Effector memory CD4-positive, alpha-beta T cell (primary cell): Measurements from ENCODE around the gene DNAL4.

Experiments used
- DNase-seq, 3 donors: peaks; one replicate each; pipeline ENCODE4 v3.0.0-alpha.2; 2020
- H3K27ac ChIP-seq: 2 replicates; pipeline ENCODE4 v1.7.0; 2013; ENCODE audit warnings: mild to moderate bottlenecking, low read length, moderate library complexity; ENCODE audit not compliant: insufficient read depth, poor library complexity, severe bottlenecking
- H3K27me3 ChIP-seq: replicated peaks from 2 replicates; pipeline ENCODE4 v1.7.0; 2013; ENCODE audit warnings: mild to moderate bottlenecking, low read length; ENCODE audit not compliant: insufficient read depth, control insufficient read depth, poor library complexity, severe bottlenecking
- H3K36me3 ChIP-seq: 2 replicates; pipeline ENCODE4 v1.7.0; 2013; ENCODE audit warnings: mild to moderate bottlenecking, low read length, moderate library complexity; ENCODE audit not compliant: control insufficient read depth, insufficient read depth
- H3K4me1 ChIP-seq: 2 replicates; pipeline ENCODE4 v1.7.0; 2013; ENCODE audit warnings: low read length, mild to moderate bottlenecking; ENCODE audit not compliant: control insufficient read depth, insufficient read depth, poor library complexity, severe bottlenecking
- H3K4me3 ChIP-seq: 2 replicates; pipeline ENCODE4 v1.7.0; 2013; ENCODE audit warnings: low read length, low read depth, mild to moderate bottlenecking; ENCODE audit not compliant: insufficient read depth, poor library complexity, severe bottlenecking
- H3K9me3 ChIP-seq: 2 replicates; pipeline ENCODE4 v1.7.0; 2013; ENCODE audit warnings: mild to moderate bottlenecking, low read length, moderate library complexity; ENCODE audit not compliant: control insufficient read depth

The DNAL4 gene

DNA sequence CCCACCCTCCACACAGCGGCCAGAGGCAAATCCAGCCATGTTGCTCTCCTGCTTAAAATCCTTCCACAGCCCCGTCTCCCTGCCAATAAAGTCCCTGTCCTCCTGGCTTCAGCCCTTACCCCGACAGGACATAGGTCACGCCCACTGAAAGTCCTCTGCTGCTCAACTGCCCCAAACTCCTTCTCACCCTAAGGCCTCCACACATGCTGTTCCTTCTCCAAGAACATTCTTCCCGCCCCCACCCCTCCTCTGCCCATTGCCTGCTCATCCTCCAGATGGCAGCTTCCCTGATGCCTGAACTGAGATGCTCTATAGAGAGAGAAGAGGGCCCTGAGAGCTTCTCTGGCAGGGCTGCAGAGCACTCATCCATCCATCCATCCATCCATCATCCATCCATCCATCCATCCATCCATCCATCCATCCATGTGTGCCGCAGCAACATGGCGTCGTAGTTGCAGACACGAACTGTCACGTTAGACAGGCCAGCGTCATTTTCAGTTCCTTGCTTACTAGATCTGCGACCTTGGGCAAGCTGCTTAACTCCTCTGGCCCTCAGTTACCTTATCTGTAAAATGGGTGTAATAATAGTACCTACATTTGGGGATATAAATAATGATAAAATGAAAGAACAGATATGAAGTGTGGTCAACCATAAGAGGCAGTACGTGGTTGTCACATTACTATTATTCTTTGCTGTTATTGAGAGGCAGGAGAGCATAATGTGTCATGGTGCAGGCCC, 40.4 kb upstream of the DNAL4 start:
- Histone ChIP-seq H3K27me3 (no peaks in the 10 kb centered on the region), H3K36me3 (no peaks in the 10 kb centered on the region), H3K4me1 (no peaks in the 10 kb centered on the region), H3K9me3 (no peaks in the 10 kb centered on the region), H3K27ac (no peak overlapping the region), H3K4me3 (no peak overlapping the region)
- no peak for DNase-seq

- DNase-seq = no peak
Observed at GRCh38 chr22:38833061-38833460, 39.1 kb upstream of the DNAL4 start.

DNA sequence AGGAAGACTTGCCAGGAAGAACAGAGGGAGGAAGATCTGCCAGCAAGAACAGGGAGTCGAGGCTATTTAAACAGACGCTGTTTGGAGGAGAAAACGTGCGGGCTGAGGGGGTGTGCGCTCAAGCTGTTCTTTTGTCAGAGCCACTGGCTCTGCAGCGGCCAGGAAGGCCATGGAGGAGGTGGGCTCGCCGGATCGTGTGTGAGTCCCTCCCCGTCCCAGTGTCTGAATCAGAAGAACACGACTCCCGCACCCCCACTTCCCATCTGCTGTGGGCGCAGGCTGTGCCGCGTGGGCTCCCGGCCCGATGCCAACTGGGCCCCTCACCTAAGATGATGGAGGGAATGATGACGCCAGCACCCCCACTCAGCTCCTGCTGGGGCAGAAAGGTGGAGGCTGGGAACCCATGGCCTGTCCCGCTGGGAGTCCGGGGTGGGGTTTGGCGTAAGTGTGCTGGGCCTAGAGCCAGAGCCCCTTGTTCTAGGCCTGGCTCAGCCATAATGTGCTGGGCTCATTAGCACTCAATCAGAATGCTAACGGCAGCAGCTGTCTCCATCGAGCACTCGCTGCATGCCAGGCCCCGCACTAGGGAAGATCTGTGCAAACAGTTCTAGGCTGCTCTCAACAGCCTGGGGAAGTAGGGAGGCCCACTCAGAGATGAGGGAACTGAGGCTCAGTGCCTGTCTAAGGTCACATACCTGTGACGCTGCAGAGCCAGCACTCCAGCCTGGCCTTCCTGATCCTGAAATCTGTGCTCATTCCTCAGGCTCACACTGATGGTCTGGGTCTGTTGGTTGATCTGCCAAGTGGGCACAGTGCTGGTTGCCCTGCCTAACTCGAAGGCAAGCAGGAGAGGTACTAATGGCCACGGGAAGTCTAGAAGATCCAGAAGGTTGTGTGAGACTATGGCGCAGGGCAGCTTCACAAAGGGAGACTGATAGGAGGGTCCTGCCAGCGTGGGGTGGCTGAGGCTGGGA, 38.3 kb upstream of the DNAL4 start:
- no peak overlapping the region for H3K27ac ChIP-seq
- H3K27me3 ChIP-seq = no peaks in the 10 kb centered on the region
- H3K4me1 ChIP-seq = no peaks in the 10 kb centered on the region
- DNase-seq = no peak
- H3K4me3 ChIP-seq = no peak overlapping the region
- no peaks in the 10 kb centered on the region for H3K36me3 ChIP-seq
- no peaks in the 10 kb centered on the region for H3K9me3 ChIP-seq

More at GRCh38 chr22:38833061-38833460, 39.1 kb upstream of the DNAL4 start:
- H3K4me3 ChIP-seq = no peak overlapping the region
- no peak overlapping the region for H3K27ac ChIP-seq
- H3K9me3 ChIP-seq = no peaks in the 10 kb centered on the region
- no peaks in the 10 kb centered on the region for H3K4me1 ChIP-seq
- H3K36me3 ChIP-seq = no peaks in the 10 kb centered on the region
- no peaks in the 10 kb centered on the region for H3K27me3 ChIP-seq

GRCh38 chr22:38831166-38831945, 37.4 kb upstream of the DNAL4 start:
- H3K27ac ChIP-seq = no peak overlapping the region
- H3K36me3 ChIP-seq = no peaks in the 10 kb centered on the region
- H3K4me1 ChIP-seq = no peaks in the 10 kb centered on the region
- no peak overlapping the region for H3K4me3 ChIP-seq
- DNase-seq = no peak
- no peaks in the 10 kb centered on the region for H3K27me3 ChIP-seq
- H3K9me3 ChIP-seq = no peaks in the 10 kb centered on the region

GRCh38 chr22:38830845-38831108, 36.8 kb upstream of the DNAL4 start:
- Histone ChIP-seq H3K4me1 (no peaks in the 10 kb centered on the region), H3K4me3 (no peak overlapping the region), H3K27ac (no peak overlapping the region), H3K27me3 (no peaks in the 10 kb centered on the region), H3K36me3 (no peaks in the 10 kb centered on the region), H3K9me3 (no peaks in the 10 kb centered on the region)
- DNase-seq = no peak

GRCh38 chr22:38830026-38830844, 36.3 kb upstream of the DNAL4 start:
- Histone ChIP-seq H3K27ac (no peak overlapping the region), H3K9me3 (no peaks in the 10 kb centered on the region), H3K4me1 (no peaks in the 10 kb centered on the region), H3K36me3 (no peaks in the 10 kb centered on the region), H3K27me3 (no peaks in the 10 kb centered on the region), H3K4me3 (no peak overlapping the region)
- DNase-seq = no peak

DNA sequence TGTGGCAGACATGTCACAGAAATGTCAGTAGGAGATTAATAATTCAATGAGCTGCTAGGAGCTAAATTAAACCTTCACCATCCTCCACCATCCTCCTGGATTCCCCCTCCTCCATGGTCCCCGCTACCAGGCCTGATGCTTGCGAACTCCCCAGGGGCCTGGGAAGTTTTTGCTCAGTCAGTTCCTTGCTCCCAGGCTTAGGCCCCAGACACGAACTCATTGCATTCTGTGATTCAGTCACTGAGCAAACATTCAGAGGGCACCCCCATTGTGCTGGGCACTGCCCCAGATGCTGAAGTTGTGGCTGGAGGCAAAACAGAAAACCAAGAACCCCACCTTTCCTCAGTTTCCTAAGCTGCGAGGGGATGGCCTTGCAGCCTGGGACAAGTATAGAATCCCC, 35.5 kb upstream of the DNAL4 start:
- H3K4me1 ChIP-seq = no peaks in the 10 kb centered on the region
- DNase-seq = no peak
- no peak overlapping the region for H3K4me3 ChIP-seq
- no peaks in the 10 kb centered on the region for H3K27me3 ChIP-seq
- H3K27ac ChIP-seq = no peak overlapping the region
- H3K36me3 ChIP-seq = no peaks in the 10 kb centered on the region
- no peaks in the 10 kb centered on the region for H3K9me3 ChIP-seq

- Histone ChIP-seq H3K27me3 (no peaks in the 10 kb centered on the region), H3K36me3 (no peaks in the 10 kb centered on the region), H3K4me1 (no peaks in the 10 kb centered on the region), H3K27ac (no peak overlapping the region), H3K4me3 (no peak overlapping the region), H3K9me3 (no peaks in the 10 kb centered on the region)
- DNase-seq = no peak
Observed at GRCh38 chr22:38828616-38829205, 34.8 kb upstream of the DNAL4 start.

- Histone ChIP-seq H3K4me3 (no peak overlapping the region), H3K36me3 (no peaks in the 10 kb centered on the region), H3K27me3 (no peaks in the 10 kb centered on the region), H3K4me1 (no peaks in the 10 kb centered on the region), H3K27ac (no peak overlapping the region), H3K9me3 (no peaks in the 10 kb centered on the region)
- no peak for DNase-seq
Observed at GRCh38 chr22:38828191-38828590, 34.2 kb upstream of the DNAL4 start.
